Adipocyte (in vitro differentiated cells): Measurements from ENCODE around the gene PRSS3.
"Not testable (repeated sequence)": the region's sequence is repeated elsewhere in the genome, so short reads cannot be mapped to it uniquely, and the experiment has no call there.

Experiments
- DNase-seq: peaks from one replicate; pipeline ENCODE4 v3.0.0-alpha.2; 2015; ENCODE audit warnings: low read depth
- H3K27me3 ChIP-seq: replicated peaks from 2 replicates; pipeline ENCODE4 v1.7.0; 2013; ENCODE audit warnings: mild to moderate bottlenecking, low read length, moderate library complexity; ENCODE audit not compliant: control insufficient read depth, insufficient read depth
- H3K36me3 ChIP-seq: 2 replicates; pipeline ENCODE4 v1.7.0; 2013; ENCODE audit warnings: low read length, mild to moderate bottlenecking, moderate library complexity; ENCODE audit not compliant: control insufficient read depth, insufficient read depth, severe bottlenecking
- H3K4me1 ChIP-seq: 2 replicates; pipeline ENCODE4 v1.7.0; 2013; ENCODE audit warnings: mild to moderate bottlenecking, low read length, moderate library complexity; ENCODE audit not compliant: control insufficient read depth, insufficient read depth
- H3K4me3 ChIP-seq: 2 replicates; pipeline ENCODE4 v1.7.0; 2013; ENCODE audit warnings: mild to moderate bottlenecking, low read length, moderate library complexity
- H3K9ac ChIP-seq: 2 replicates; pipeline ENCODE4 v1.7.0; 2013; ENCODE audit warnings: mild to moderate bottlenecking, low read length, moderate library complexity
- H3K9me3 ChIP-seq: 2 replicates; pipeline ENCODE4 v1.7.0; 2013; ENCODE audit warnings: mild to moderate bottlenecking, low read length, moderate library complexity; ENCODE audit not compliant: control insufficient read depth

PRSS3 gene

DNA sequence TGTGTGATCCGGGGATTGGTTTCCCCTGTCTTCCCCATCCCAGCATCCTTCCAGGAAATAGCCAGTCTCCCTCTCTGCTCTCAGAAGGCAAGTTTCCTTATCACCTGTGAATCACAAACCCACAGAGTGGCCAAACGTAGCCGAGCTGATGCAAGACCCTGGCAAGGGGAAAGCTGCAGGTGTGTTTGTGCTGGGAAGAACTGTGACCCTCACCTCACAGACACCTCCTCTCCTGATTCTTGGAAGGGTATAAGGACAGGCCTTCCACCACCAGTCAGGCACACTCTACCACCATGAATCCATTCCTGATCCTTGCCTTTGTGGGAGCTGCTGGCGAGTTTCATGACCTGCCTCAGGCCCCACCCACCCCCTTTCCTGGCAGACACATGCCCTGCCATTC lies at the start of gene PRSS3:
PRSS3 (plus strand) TSS at position 281 of the 400 bp plus-strand sequence; CDS start at position 294, 13 bp downstream.
- H3K36me3 ChIP-seq, result no peaks in the 10 kb centered on the region
- H3K9me3 ChIP-seq, result peaks cover 9% of the 10 kb centered on the region
- DNase-seq, result no peak
- no peak within 1 kb of the TSS for H3K9ac ChIP-seq
- H3K4me3 ChIP-seq, result no peak within 1 kb of the TSS
- H3K4me1 ChIP-seq, result no peaks in the 10 kb centered on the region
- H3K27me3 ChIP-seq, result peaks cover 14% of the 10 kb centered on the region

DNA sequence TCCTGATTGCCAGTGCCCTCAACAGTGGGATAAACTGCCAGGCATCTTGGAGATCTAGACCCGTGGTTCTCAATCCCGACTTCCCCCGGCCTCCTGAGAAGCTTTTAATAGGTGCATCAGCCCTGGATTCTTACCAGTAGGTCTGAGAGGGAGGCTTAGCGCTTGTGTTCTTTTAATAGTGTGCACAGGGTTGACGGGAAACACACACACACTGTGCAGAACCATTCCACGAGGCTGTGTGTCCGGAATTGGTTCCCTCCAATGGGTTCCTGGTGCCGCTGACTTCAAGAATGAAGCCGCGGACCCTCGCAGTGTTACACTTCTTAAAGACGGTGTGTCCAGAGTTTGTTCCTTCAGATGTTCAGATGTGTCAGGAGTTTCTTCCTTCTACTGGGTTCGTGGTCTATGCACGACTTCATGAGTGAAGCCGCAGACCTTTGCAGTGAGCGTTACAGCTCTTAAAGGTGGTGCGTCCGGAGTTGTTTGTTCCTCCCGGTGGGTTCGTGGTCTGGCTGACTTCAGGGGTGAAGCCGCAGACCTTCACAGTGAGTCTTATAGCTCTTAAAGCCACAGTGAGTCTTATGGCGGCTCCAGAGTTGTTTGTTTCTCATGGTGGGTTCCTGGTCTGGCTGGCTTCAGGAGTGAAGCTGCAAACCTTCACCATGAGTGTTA lies 46.6 kb upstream of the PRSS3 start:
- no peak for DNase-seq

DNA sequence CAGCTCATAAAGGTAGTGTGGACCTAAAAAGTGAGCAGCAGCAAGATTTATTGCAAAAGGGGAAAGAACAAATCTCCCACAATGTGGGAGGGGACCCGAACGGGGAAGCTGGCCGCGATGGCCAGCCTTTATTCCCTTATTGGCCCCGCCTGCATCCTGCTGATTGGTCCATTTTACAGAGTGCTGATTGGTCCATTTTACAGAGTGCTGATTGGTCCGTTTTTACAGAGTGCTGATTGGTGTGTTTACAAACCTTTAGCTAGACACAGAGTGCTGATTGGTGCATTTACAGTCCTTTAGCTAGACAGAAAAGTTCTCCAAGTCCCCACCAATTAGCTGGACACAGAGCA lies 46.1 kb upstream of the PRSS3 start:
- not testable (repeated sequence) for DNase-seq, H3K9me3 ChIP-seq, H3K4me1 ChIP-seq, H3K9ac ChIP-seq, H3K4me3 ChIP-seq, H3K36me3 ChIP-seq
- H3K27me3 ChIP-seq, result peaks cover 15% of the 10 kb centered on the region

More for the DNA sequence above, 46.6 kb upstream of the PRSS3 start:
- Histone ChIP-seq H3K9me3 (no peaks in the 10 kb centered on the region), H3K27me3 (peaks cover 15% of the 10 kb centered on the region), H3K9ac (no peak overlapping the region), H3K4me1 (peaks cover 3% of the 10 kb centered on the region), H3K36me3 (no peaks in the 10 kb centered on the region), H3K4me3 (no peak overlapping the region)

DNA sequence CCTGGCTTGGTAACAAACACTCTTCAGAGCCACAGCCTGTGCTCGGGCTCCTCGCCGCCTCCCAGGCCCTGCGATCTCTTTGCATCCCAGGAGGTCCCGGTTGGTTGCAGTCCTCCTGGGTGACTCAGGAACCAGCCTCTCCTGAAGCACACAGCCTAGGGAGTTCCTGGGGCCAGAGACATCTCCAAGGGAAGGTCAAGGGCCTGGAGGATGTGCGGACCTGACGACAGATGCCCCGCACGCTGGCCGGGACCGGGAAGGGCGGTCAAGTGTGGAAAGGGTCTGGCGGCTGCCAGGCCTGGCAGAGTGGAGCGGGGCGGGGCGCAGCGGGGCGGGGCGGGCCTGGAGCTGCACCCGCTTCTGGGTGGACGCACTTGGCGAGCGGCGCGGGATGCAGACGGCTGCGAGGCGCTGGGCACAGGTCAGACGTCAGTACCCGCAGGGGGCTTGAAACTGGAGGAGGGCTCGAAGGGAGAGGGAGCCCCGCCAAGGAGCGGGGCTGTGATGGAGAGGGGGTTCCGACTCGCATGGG lies 45.0 kb upstream of the PRSS3 start:
- H3K9me3 ChIP-seq, result no peaks in the 10 kb centered on the region
- DNase-seq, result peak; percentile 58
- H3K9ac ChIP-seq, result no peak overlapping the region
- H3K4me1 ChIP-seq, result peaks cover 3% of the 10 kb centered on the region
- no peaks in the 10 kb centered on the region for H3K36me3 ChIP-seq
- peaks cover 15% of the 10 kb centered on the region for H3K27me3 ChIP-seq
- H3K4me3 ChIP-seq, result peak overlapping the region; percentile 73

DNA sequence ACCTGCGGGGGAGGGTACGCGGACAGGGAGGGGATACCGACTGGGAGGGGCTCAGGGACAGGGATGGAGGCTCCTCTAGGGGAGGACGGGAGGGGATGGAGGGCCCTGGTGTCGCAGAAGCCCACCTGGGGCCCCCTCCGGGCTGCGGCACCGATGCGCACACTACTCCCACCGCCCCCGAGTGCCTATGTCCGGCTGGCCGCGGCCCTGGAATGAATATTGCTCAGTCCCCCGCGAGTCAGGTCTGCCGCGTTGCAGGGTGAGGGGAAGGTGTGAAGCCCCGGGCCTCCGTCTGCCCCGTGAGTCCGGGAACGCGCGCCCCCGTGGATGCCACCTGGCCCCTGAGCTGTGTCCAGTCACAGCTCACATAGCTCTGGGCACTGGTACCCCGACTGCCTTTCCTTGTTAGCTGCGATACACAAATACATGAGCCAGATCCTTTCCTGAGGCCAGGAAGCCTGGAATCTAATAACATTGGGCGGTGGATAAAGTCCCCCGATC lies 44.5 kb upstream of the PRSS3 start:
- Histone ChIP-seq H3K27me3 (peaks cover 15% of the 10 kb centered on the region), H3K9me3 (no peaks in the 10 kb centered on the region), H3K4me3 (peak overlapping the region; percentile 73), H3K9ac (no peak overlapping the region), H3K4me1 (peaks cover 3% of the 10 kb centered on the region), H3K36me3 (no peaks in the 10 kb centered on the region)
- peak; percentile 48 for DNase-seq

DNA sequence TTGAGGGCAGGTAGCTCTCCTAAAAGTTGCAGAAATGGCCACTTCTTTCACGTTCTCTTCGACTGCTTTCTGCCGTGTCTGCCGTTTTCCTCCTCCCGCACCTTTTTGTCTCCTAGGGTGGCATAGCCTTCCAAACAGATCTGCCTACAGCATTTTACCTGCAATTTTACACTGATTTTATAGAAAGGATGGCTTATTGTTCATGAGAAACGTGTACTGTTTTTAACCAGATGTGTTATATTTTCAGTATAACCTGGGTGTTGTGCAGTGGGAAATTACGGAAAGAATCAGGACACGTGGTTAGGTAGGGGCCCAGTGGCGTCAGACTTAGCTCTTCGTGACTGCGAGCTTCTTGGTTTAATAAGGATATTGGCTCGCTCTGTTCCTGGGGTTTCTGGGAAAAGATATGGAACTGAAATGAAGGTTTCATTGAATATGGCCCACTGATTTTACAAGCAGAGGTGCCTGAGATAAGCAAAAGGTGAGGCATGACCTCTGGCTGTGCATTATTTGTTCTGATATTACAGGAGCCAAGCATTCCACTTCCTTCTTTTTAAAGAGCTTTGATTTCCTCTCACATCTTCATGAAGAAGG lies 43.7 kb upstream of the PRSS3 start:
- Histone ChIP-seq H3K9me3 (no peaks in the 10 kb centered on the region), H3K4me3 (no peak overlapping the region), H3K4me1 (peaks cover 3% of the 10 kb centered on the region), H3K9ac (no peak overlapping the region), H3K36me3 (no peaks in the 10 kb centered on the region), H3K27me3 (peaks cover 15% of the 10 kb centered on the region)
- DNase-seq, result no peak

DNA sequence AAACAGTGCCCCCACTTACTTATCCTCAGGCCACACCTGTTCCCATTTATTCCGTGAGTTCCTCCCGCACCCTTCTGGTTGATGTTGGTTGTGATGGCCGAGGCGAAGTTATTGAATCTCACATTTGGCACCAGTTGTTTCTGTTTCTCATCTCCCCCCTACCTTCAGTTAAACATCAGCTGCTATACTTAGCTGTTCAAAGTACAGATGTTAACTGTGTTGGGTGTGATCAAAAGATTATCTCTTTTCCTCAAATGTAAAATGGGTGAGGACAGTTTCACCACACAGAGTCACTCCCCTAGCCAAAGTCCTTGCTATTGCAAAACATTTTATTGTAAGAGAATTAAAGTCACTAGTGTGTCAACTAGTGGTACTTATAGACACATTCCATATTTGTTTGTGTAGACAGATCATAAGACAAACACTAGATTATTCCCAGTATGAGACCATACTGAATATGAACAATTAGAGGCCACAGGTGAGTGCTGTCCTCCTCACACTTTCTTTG lies 43.2 kb upstream of the PRSS3 start:
- peak; percentile 8 for DNase-seq
- Histone ChIP-seq H3K9me3 (no peaks in the 10 kb centered on the region), H3K4me1 (peaks cover 3% of the 10 kb centered on the region), H3K9ac (no peak overlapping the region), H3K36me3 (no peaks in the 10 kb centered on the region), H3K4me3 (no peak overlapping the region), H3K27me3 (peaks cover 15% of the 10 kb centered on the region)

DNA sequence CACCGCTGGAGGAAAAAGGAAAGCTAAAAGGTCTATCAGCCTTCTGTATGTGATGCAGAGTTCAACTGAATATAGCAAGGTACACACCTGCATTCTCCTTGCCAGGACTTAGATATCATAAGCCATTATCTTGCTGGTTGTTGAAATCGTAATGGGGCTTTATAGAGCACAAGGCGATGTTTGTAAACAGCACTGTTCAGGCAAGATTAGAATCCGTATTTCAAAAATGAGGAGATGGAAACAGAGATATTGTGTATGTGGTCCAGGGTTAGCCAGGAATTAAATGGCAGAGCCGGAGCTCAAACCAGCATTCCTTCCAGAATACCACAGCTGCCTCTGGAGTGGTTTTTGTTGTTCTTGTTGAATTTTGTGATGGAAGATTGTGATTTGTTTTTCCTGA lies 42.6 kb upstream of the PRSS3 start:
- H3K4me1 ChIP-seq, H3K9ac ChIP-seq, H3K9me3 ChIP-seq, H3K4me3 ChIP-seq, H3K36me3 ChIP-seq: not testable (repeated sequence)
- H3K27me3 ChIP-seq, result peaks cover 15% of the 10 kb centered on the region
- DNase-seq, result peak; percentile 34

DNA sequence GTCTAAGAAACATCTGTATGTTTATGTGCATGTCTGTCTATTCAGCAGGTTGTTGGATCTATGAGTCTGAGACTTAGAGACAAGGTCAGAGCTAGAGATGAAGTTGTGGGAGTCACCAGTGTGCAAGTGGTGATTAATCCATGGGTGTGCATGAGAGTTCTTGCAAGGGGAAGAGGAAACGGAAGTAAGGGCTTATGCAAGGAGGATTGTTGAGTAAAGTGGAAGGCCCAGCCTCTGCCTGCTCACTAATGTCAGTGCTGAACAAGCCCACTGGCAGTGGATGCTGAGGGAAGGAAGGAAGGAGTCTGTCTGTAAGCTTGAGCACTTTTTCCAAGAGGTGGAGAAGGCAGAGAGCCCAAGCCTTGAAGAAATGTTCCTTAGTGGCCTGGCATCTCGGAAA lies 35.7 kb upstream of the PRSS3 start:
- not testable (repeated sequence) for H3K27me3 ChIP-seq, H3K4me3 ChIP-seq, H3K4me1 ChIP-seq, DNase-seq, H3K9ac ChIP-seq, H3K9me3 ChIP-seq, H3K36me3 ChIP-seq

DNA sequence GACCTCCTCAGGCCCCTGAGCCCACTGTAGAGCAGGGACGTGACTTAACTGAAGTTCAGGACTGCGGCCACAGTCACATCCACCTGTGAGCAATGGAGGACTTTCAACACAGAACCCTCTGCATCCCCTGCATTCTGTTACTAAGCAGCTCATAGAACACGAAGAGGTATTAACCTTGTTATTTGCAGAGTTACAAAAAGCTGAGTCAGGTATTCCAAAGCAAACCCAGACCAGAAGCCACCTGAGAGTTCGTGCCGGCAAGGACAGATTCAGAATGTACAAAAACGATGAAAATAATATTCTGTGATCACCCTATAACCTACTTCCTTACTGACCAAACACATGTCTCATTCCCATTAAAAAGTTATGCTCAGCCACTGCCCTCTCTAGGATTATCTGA lies 33.0 kb upstream of the PRSS3 start:
- no peak for DNase-seq
- Histone ChIP-seq H3K9ac (no peak overlapping the region), H3K36me3 (no peaks in the 10 kb centered on the region), H3K27me3 (no peaks in the 10 kb centered on the region), H3K4me1 (no peaks in the 10 kb centered on the region), H3K9me3 (no peaks in the 10 kb centered on the region), H3K4me3 (no peak overlapping the region)

DNA sequence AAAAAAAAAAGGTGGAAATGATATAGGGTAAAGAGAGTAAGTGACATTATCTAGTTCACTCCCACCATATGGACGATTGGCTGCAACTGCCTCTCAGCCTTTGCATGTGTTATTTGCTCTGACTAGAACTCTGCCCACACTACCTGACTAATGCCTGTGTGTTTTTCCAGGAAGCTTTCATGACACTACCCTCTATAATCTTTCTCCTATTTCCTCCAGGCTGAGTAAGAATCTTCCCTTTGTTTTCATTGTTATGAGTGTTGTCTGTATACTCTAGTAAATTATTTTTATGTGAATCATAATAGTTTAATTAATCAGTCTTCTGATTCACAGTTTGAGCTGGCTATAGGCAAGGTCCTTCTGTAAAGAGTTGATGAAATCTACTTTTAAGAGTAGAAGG lies 31.7 kb upstream of the PRSS3 start:
- not testable (repeated sequence) for DNase-seq, H3K9me3 ChIP-seq, H3K9ac ChIP-seq, H3K36me3 ChIP-seq, H3K4me1 ChIP-seq, H3K27me3 ChIP-seq, H3K4me3 ChIP-seq
